H9 (cell line): Measurements from ENCODE around the gene BICDL2. TPM values are rescaled to one million over a fixed set of nuclear protein-coding genes. Genes with fewer than 3 reads are reported as not detected.

Experiments
- DNase-seq: peaks from one replicate; pipeline ENCODE4 v3.0.0-alpha.2; 2017
- H2AFZ ChIP-seq: one replicate; pipeline ENCODE4 v1.6.1; 2013; ENCODE audit warnings: mild to moderate bottlenecking, low read length, control low read depth, moderate library complexity
- H2AK5ac ChIP-seq: 2 replicates; pipeline ENCODE4 v1.6.1; 2013; ENCODE audit warnings: low read length, control low read depth, mixed read lengths; ENCODE audit not compliant: insufficient read length
- H2BK120ac ChIP-seq: one replicate; pipeline ENCODE4 v1.6.1; 2013; ENCODE audit warnings: low read depth, mild to moderate bottlenecking, low read length, control low read depth, inconsistent platforms; ENCODE audit not compliant: poor library complexity, severe bottlenecking
- H2BK12ac ChIP-seq: 2 replicates; pipeline ENCODE4 v1.6.1; 2013; ENCODE audit warnings: low read length, control low read depth, mixed read lengths, low read depth; ENCODE audit not compliant: insufficient read length
- H2BK15ac ChIP-seq: 2 replicates; pipeline ENCODE4 v1.6.1; 2013; ENCODE audit warnings: low read depth, low read length, control low read depth
- H2BK20ac ChIP-seq: one replicate; pipeline ENCODE4 v1.6.1; 2013; ENCODE audit warnings: low read depth, mild to moderate bottlenecking, low read length, control low read depth, inconsistent platforms; ENCODE audit not compliant: poor library complexity, severe bottlenecking
- H2BK5ac ChIP-seq: 2 replicates; pipeline ENCODE4 v1.6.1; 2013; ENCODE audit warnings: low read length, control low read depth, mixed read lengths; ENCODE audit not compliant: insufficient read length
- H3K14ac ChIP-seq: 2 replicates; pipeline ENCODE4 v1.6.1; 2013; ENCODE audit warnings: low read length, control low read depth; ENCODE audit not compliant: insufficient read depth
- H3K18ac ChIP-seq: 2 replicates; pipeline ENCODE4 v1.6.1; 2013; ENCODE audit warnings: low read depth, mild to moderate bottlenecking, mixed read lengths, low read length, control low read depth; ENCODE audit not compliant: insufficient read length
- H3K23ac ChIP-seq: 2 replicates; pipeline ENCODE4 v1.6.1; 2013; ENCODE audit warnings: low read length, control low read depth, mixed read lengths, low read depth; ENCODE audit not compliant: insufficient read length
- H3K23me2 ChIP-seq: 2 replicates; pipeline ENCODE4 v1.6.1; 2013; ENCODE audit warnings: low read depth, mild to moderate bottlenecking, mixed read lengths, low read length, control low read depth; ENCODE audit not compliant: insufficient read length, poor library complexity, severe bottlenecking
- H3K27ac ChIP-seq: 2 replicates; pipeline ENCODE4 v1.5.1; 2013; ENCODE audit warnings: low read length, control low read depth, mixed read lengths, low read depth; ENCODE audit not compliant: insufficient read length
- H3K27me3 ChIP-seq: 2 replicates; pipeline ENCODE4 v1.6.1; 2013; ENCODE audit warnings: low read length, control low read depth, inconsistent platforms; ENCODE audit not compliant: insufficient read depth
- H3K4ac ChIP-seq: 2 replicates; pipeline ENCODE4 v1.6.1; 2013; ENCODE audit warnings: low read depth, mild to moderate bottlenecking, control low read depth, inconsistent platforms, low read length, moderate library complexity
- H3K4me1 ChIP-seq: 2 replicates; pipeline ENCODE4 v1.6.1; 2013; ENCODE audit warnings: low read length, control low read depth, inconsistent platforms; ENCODE audit not compliant: insufficient read depth
- H3K4me2 ChIP-seq: 2 replicates; pipeline ENCODE4 v1.6.1; 2013; ENCODE audit warnings: low read length, control low read depth, mixed read lengths; ENCODE audit not compliant: insufficient read length, insufficient read depth
- H3K56ac ChIP-seq: 2 replicates; pipeline ENCODE4 v1.6.1; 2013; ENCODE audit warnings: low read depth, mild to moderate bottlenecking, mixed read lengths, low read length, control low read depth; ENCODE audit not compliant: insufficient read length
- H3K79me1 ChIP-seq: 2 replicates; pipeline ENCODE4 v1.6.1; 2013; ENCODE audit warnings: low read depth, mild to moderate bottlenecking, moderate library complexity, low read length, control low read depth, inconsistent platforms; ENCODE audit not compliant: insufficient read depth, poor library complexity, severe bottlenecking
- H3K79me2 ChIP-seq: 2 replicates; pipeline ENCODE4 v1.6.1; 2013; ENCODE audit warnings: low read length, control low read depth, inconsistent platforms; ENCODE audit not compliant: insufficient read depth
- H3K9ac ChIP-seq: 2 replicates; pipeline ENCODE4 v1.6.1; 2013; ENCODE audit warnings: low read length, control low read depth, mixed read lengths; ENCODE audit not compliant: insufficient read length; ENCODE audit errors: extremely low read depth
- H3K9me3 ChIP-seq: one replicate; pipeline ENCODE4 v1.6.1; 2013; ENCODE audit warnings: low read depth, low read length, inconsistent platforms; ENCODE audit not compliant: control insufficient read depth
- H3T11ph ChIP-seq: one replicate; pipeline ENCODE4 v1.6.1; 2013; ENCODE audit warnings: mild to moderate bottlenecking, low read length, control low read depth, inconsistent platforms
- H4K20me1 ChIP-seq: one replicate; pipeline ENCODE4 v1.6.1; 2013; ENCODE audit not compliant: control insufficient read depth, insufficient read length, insufficient read depth
- H4K5ac ChIP-seq: 2 replicates; pipeline ENCODE4 v1.6.1; 2013; ENCODE audit warnings: low read depth, mild to moderate bottlenecking, mixed read lengths, low read length, control low read depth; ENCODE audit not compliant: insufficient read length
- H4K8ac ChIP-seq: replicated peaks from 2 replicates; pipeline ENCODE4 v1.6.1; 2013; ENCODE audit warnings: low read length, control low read depth, mixed read lengths, low read depth; ENCODE audit not compliant: insufficient read length
- H4K91ac ChIP-seq: 2 replicates; pipeline ENCODE4 v1.6.1; 2013; ENCODE audit warnings: low read depth, mild to moderate bottlenecking, moderate library complexity, mixed read lengths, low read length, control low read depth; ENCODE audit not compliant: insufficient read length
- H3K27ac Mint-ChIP-seq, 3 experiments: 2 replicates in 2 of 3; 3 replicates in 1 of 3; pipeline ENCODE4 v1.8.0; 2020 to 2021; ENCODE audit warnings: mixed read lengths in 3 of 3, mild to moderate bottlenecking in 1 of 3, moderate library complexity in 1 of 3
- H3K27me3 Mint-ChIP-seq: 2 replicates; pipeline ENCODE4 v1.8.0; 2021; ENCODE audit warnings: low read depth, mild to moderate bottlenecking, moderate library complexity, mixed read lengths
- H3K36me3 Mint-ChIP-seq, 3 experiments: 2 replicates in 2 of 3; 3 replicates in 1 of 3; pipeline ENCODE4 v1.8.0; 2020 to 2021; ENCODE audit warnings: low read depth in 3 of 3, mixed read lengths in 3 of 3; ENCODE audit not compliant: insufficient read depth in 1 of 3
- H3K4me1 Mint-ChIP-seq, 2 experiments: 2 replicates each; pipeline ENCODE4 v1.8.0; 2020; ENCODE audit warnings: mixed read lengths in 2 of 2
- H3K4me3 Mint-ChIP-seq, 2 experiments: 2 replicates in 1 of 2; 3 replicates in 1 of 2; pipeline ENCODE4 v1.8.0; 2020 to 2021; ENCODE audit warnings: mild to moderate bottlenecking in 2 of 2, mixed read lengths in 2 of 2, moderate library complexity in 1 of 2
- H3K9me3 Mint-ChIP-seq, 2 experiments: 2 replicates in 1 of 2; 3 replicates in 1 of 2; pipeline ENCODE4 v1.8.0; 2020; ENCODE audit warnings: mild to moderate bottlenecking in 2 of 2, mixed read lengths in 2 of 2, moderate library complexity in 1 of 2
- WGBS: extraction: QIAGEN DNeasy Blood & Tissue Kit; methylation state at CpG from one replicate; pipeline ENCODE4 v1.1.7; 2013; ENCODE audit warnings: missing lambda C conversion rate, low lambda C conversion rate, mixed read lengths; ENCODE audit not compliant: insufficient read length; ENCODE audit errors: extremely low coverage; 5-methylcytosine and 5-hydroxymethylcytosine counted together
- total RNA-seq: library from RNA; stranded (reverse); gene quantifications from 2 replicates; pipeline ENCODE4 v1.2.1, GENCODE V29; 2021
- TF ChIP-seq, protein P1 (sequence below): fragments of 200-600 bp; sonication (generic); conservative IDR thresholded peaks from 3 replicates; pipeline ENCODE4 v1.8.0; 2021; ENCODE audit warnings: antibody characterized with exemption, mild to moderate bottlenecking

The BICDL2 gene
- total RNA-seq, 1 experiment from 2014 or later: 13.5 TPM

DNA sequence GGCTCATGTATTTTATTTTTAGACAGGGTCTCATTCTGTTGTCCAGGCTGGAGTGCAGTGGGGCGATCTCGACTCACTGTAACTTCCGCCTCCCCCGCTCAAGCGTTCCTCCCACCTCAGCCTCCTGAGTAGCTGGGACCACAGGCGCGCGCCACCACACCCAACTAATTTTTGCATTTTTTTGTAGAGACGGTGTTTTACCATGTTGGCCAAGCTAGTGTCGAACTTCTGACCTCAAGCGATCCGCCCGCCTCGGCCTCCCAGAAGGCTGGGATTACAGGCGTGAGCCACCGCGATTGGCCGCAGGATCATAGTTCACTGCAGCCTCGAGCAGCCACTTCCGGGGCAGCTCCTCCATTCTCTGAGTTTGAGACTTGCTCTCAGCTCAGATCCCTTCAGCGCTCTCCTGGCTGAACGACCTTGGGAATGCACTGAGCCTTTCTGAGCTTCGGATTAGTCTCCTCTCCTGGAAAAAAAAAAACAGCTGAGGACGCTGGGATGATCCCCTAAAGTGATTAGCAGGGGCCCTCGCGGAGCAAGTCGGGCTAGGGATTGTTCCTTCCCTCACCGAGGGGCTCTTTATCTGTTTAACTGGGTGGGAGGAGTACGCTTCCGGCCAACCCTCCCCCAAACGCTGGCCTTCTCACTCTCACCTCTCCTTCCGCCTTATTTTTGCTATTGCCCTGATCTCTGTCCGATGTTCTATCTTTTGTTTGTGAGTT, 55.4 kb downstream of the BICDL2 start:
- H2BK12ac ChIP-seq: no peak overlapping the region
- H3K14ac ChIP-seq: no peak overlapping the region
- peaks cover 9% of the 10 kb centered on the region for H3K23me2 ChIP-seq
- H2BK120ac ChIP-seq: no peak overlapping the region
- H3K4me1 ChIP-seq: no peaks in the 10 kb centered on the region
- H2BK20ac ChIP-seq: no peak overlapping the region
- no peaks in the 10 kb centered on the region for H3K79me1 ChIP-seq
- H3K27ac ChIP-seq: no peak overlapping the region
- TF ChIP-seq, protein P1, sequence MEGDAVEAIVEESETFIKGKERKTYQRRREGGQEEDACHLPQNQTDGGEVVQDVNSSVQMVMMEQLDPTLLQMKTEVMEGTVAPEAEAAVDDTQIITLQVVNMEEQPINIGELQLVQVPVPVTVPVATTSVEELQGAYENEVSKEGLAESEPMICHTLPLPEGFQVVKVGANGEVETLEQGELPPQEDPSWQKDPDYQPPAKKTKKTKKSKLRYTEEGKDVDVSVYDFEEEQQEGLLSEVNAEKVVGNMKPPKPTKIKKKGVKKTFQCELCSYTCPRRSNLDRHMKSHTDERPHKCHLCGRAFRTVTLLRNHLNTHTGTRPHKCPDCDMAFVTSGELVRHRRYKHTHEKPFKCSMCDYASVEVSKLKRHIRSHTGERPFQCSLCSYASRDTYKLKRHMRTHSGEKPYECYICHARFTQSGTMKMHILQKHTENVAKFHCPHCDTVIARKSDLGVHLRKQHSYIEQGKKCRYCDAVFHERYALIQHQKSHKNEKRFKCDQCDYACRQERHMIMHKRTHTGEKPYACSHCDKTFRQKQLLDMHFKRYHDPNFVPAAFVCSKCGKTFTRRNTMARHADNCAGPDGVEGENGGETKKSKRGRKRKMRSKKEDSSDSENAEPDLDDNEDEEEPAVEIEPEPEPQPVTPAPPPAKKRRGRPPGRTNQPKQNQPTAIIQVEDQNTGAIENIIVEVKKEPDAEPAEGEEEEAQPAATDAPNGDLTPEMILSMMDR: no peak
- H2AFZ ChIP-seq: no peak overlapping the region
- no peak overlapping the region for H2BK15ac ChIP-seq
- H4K20me1 ChIP-seq: no peaks in the 10 kb centered on the region
- no peak overlapping the region for H3K4ac ChIP-seq
- Mint-ChIP-seq H3K27ac (peak overlapping the region; percentile 90 to 99 (median 91)), H3K9me3 (no peaks in the 10 kb centered on the region), H3K4me3 (peak overlapping the region; percentile 87 to 90), H3K4me1 (peaks cover 26 to 31% of the 10 kb centered on the region in 2 experiments), H3K36me3 (peaks cover 7 to 20% (median 15%) of the 10 kb centered on the region in 3 experiments; a peak in 6 of 7 replicates), H3K27me3 (peaks cover 6% of the 10 kb centered on the region)
- no peaks in the 10 kb centered on the region; the same call in 1 of the 2 replicates for H3K79me2 ChIP-seq
- H3K23ac ChIP-seq: no peak overlapping the region
- H3T11ph ChIP-seq: no peak overlapping the region
- no CpG with 5 or more reads among the region's 33 CpGs for WGBS
- H2AK5ac ChIP-seq: no peak overlapping the region
- H3K9ac ChIP-seq: no peak overlapping the region
- H3K18ac ChIP-seq: no peak overlapping the region
- H4K91ac ChIP-seq: no peak overlapping the region
- no peak overlapping the region for H4K8ac ChIP-seq
- H3K9me3 ChIP-seq: no peaks in the 10 kb centered on the region
- H3K27me3 ChIP-seq: no peaks in the 10 kb centered on the region
- H3K56ac ChIP-seq: no peak overlapping the region
- DNase-seq: peak; percentile 75
- no peak overlapping the region for H4K5ac ChIP-seq
- peak overlapping the region; percentile 28 for H3K4me2 ChIP-seq
- H2BK5ac ChIP-seq: no peak overlapping the region
